ENCODE measurements around the gene PRKG1. TPM values are rescaled to one million over a fixed set of nuclear protein-coding genes. Genes with fewer than 3 reads are reported as not detected.

Gene PRKG1
- total and polyA plus RNA-seq, 2 of the 8 experiments (the other 6 are each of a cell fraction or from before 2014, with no cell fraction given): 4.2 to 15.2 TPM

- TF ChIP-seq, protein P1, sequence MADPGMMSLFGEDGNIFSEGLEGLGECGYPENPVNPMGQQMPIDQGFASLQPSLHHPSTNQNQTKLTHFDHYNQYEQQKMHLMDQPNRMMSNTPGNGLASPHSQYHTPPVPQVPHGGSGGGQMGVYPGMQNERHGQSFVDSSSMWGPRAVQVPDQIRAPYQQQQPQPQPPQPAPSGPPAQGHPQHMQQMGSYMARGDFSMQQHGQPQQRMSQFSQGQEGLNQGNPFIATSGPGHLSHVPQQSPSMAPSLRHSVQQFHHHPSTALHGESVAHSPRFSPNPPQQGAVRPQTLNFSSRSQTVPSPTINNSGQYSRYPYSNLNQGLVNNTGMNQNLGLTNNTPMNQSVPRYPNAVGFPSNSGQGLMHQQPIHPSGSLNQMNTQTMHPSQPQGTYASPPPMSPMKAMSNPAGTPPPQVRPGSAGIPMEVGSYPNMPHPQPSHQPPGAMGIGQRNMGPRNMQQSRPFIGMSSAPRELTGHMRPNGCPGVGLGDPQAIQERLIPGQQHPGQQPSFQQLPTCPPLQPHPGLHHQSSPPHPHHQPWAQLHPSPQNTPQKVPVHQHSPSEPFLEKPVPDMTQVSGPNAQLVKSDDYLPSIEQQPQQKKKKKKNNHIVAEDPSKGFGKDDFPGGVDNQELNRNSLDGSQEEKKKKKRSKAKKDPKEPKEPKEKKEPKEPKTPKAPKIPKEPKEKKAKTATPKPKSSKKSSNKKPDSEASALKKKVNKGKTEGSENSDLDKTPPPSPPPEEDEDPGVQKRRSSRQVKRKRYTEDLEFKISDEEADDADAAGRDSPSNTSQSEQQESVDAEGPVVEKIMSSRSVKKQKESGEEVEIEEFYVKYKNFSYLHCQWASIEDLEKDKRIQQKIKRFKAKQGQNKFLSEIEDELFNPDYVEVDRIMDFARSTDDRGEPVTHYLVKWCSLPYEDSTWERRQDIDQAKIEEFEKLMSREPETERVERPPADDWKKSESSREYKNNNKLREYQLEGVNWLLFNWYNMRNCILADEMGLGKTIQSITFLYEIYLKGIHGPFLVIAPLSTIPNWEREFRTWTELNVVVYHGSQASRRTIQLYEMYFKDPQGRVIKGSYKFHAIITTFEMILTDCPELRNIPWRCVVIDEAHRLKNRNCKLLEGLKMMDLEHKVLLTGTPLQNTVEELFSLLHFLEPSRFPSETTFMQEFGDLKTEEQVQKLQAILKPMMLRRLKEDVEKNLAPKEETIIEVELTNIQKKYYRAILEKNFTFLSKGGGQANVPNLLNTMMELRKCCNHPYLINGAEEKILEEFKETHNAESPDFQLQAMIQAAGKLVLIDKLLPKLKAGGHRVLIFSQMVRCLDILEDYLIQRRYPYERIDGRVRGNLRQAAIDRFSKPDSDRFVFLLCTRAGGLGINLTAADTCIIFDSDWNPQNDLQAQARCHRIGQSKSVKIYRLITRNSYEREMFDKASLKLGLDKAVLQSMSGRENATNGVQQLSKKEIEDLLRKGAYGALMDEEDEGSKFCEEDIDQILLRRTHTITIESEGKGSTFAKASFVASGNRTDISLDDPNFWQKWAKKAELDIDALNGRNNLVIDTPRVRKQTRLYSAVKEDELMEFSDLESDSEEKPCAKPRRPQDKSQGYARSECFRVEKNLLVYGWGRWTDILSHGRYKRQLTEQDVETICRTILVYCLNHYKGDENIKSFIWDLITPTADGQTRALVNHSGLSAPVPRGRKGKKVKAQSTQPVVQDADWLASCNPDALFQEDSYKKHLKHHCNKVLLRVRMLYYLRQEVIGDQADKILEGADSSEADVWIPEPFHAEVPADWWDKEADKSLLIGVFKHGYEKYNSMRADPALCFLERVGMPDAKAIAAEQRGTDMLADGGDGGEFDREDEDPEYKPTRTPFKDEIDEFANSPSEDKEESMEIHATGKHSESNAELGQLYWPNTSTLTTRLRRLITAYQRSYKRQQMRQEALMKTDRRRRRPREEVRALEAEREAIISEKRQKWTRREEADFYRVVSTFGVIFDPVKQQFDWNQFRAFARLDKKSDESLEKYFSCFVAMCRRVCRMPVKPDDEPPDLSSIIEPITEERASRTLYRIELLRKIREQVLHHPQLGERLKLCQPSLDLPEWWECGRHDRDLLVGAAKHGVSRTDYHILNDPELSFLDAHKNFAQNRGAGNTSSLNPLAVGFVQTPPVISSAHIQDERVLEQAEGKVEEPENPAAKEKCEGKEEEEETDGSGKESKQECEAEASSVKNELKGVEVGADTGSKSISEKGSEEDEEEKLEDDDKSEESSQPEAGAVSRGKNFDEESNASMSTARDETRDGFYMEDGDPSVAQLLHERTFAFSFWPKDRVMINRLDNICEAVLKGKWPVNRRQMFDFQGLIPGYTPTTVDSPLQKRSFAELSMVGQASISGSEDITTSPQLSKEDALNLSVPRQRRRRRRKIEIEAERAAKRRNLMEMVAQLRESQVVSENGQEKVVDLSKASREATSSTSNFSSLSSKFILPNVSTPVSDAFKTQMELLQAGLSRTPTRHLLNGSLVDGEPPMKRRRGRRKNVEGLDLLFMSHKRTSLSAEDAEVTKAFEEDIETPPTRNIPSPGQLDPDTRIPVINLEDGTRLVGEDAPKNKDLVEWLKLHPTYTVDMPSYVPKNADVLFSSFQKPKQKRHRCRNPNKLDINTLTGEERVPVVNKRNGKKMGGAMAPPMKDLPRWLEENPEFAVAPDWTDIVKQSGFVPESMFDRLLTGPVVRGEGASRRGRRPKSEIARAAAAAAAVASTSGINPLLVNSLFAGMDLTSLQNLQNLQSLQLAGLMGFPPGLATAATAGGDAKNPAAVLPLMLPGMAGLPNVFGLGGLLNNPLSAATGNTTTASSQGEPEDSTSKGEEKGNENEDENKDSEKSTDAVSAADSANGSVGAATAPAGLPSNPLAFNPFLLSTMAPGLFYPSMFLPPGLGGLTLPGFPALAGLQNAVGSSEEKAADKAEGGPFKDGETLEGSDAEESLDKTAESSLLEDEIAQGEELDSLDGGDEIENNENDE (IDR thresholded peaks at IDR 0.05; ENCODE audit: insufficient replicate concordance, low read length): no peak
- TF ChIP-seq HDAC2 (IDR thresholded peaks at IDR 0.05; ENCODE audit: borderline replicate concordance in 1 of 2, low read depth in 2 of 2, low read length in 2 of 2) (no peak), CBX8 (IDR thresholded peaks at IDR 0.05; ENCODE audit: borderline replicate concordance, low read depth, low read length) (no peak), JUN (IDR thresholded peaks at IDR 0.05; ENCODE audit: low read depth, low read length) (no peak), TEAD4 (IDR thresholded peaks at IDR 0.05; ENCODE audit: low read depth, low read length) (no peak), RXRA (IDR thresholded peaks at IDR 0.05; ENCODE audit: insufficient read depth, low read depth, low read length) (no peak), BACH1 (IDR thresholded peaks at IDR 0.05; ENCODE audit: low read length) (no peak), SIRT6 (IDR thresholded peaks at IDR 0.05; ENCODE audit: low read length) (no peak), EP300 (IDR thresholded peaks at IDR 0.05; ENCODE audit: borderline replicate concordance in 1 of 2, low read depth in 2 of 2, low read length in 2 of 2) (no peak), NRF1 (IDR thresholded peaks at IDR 0.05; ENCODE audit: low read depth, low read length) (no peak), POLR2A (IDR thresholded peaks at IDR 0.05; ENCODE audit: control extremely low read depth in 1 of 2, low read depth in 2 of 2, low read length in 2 of 2) (no peak), KDM1A (IDR thresholded peaks at IDR 0.05; ENCODE audit: borderline replicate concordance, low read length) (no peak), SP4 (IDR thresholded peaks at IDR 0.05; ENCODE audit: low read length) (no peak)
These were observed 642.7 kb downstream of the PRKG1 start (continued) for GRCh38 chr10:51716981-51717380.

Measured in H1 (cell line).